ENCODE measurements around the gene CAMKV. TPM values are rescaled to one million over a fixed set of nuclear protein-coding genes. Genes with fewer than 3 reads are reported as not detected.

The CAMKV gene
- total and polyA plus RNA-seq, 2 experiments from 2014 or later = 2.7 to 3.5 TPM

- 67% methylated on average over 8 of the region's 8 CpGs for WGBS (ENCODE audit: low lambda C conversion rate, missing lambda C conversion rate)
- Histone ChIP-seq H3K4me3 (no peak overlapping the region), H3K36me3 (replicated peaks; ENCODE audit: insufficient read depth, low read depth) (no peaks in the 10 kb centered on the region), H3K4me2 (peak overlapping the region; percentile 45), H2AFZ (no peak overlapping the region), H3K79me2 (no peaks in the 10 kb centered on the region), H3K9me2 (replicated peaks; ENCODE audit: insufficient read depth) (no peaks in the 10 kb centered on the region), H3K4me1 (ENCODE audit: insufficient read depth) (peaks cover 23% of the 10 kb centered on the region), H4K20me1 (ENCODE audit: insufficient read depth, poor library complexity, severe bottlenecking) (no peaks in the 10 kb centered on the region), H3K27ac (peak overlapping the region; percentile 87), H3K9me3 (ENCODE audit: low read depth) (no peaks in the 10 kb centered on the region), H3K27me3 (no peaks in the 10 kb centered on the region)
- DNase-seq (ENCODE audit: low spot score) = peak; percentile 73
- TF ChIP-seq CTCF (IDR thresholded peaks at IDR 0.05; ENCODE audit: poor library complexity) = no peak
- no peak for TF ChIP-seq EZH2 (IDR thresholded peaks at IDR 0.05; ENCODE audit: borderline replicate concordance)
- TF ChIP-seq EZH2phosphoT487 (IDR thresholded peaks at IDR 0.05; ENCODE audit: low read depth, severe bottlenecking, unreplicated experiment) = no peak
Measured at GRCh38 chr3:49900491-49901153, 30.9 kb upstream of the CAMKV start.

GRCh38 chr3:49899815-49900214, 30.1 kb upstream of the CAMKV start:
- H3K27ac ChIP-seq = peak overlapping the region; percentile 87
- no peak for DNase-seq (ENCODE audit: low spot score)
- no peaks in the 10 kb centered on the region for H3K27me3 ChIP-seq
- WGBS (ENCODE audit: low lambda C conversion rate, missing lambda C conversion rate) = 75% methylated on average over 5 of the region's 5 CpGs
- H3K9me2 ChIP-seq (replicated peaks; ENCODE audit: insufficient read depth) = no peaks in the 10 kb centered on the region
- no peak overlapping the region for H3K4me2 ChIP-seq
- peaks cover 20% of the 10 kb centered on the region for H3K4me1 ChIP-seq (ENCODE audit: insufficient read depth)
- H2AFZ ChIP-seq = no peak overlapping the region
- H3K79me2 ChIP-seq = no peaks in the 10 kb centered on the region
- H4K20me1 ChIP-seq (ENCODE audit: insufficient read depth, poor library complexity, severe bottlenecking) = no peaks in the 10 kb centered on the region
- no peak overlapping the region for H3K4me3 ChIP-seq
- H3K36me3 ChIP-seq (replicated peaks; ENCODE audit: insufficient read depth, low read depth) = no peaks in the 10 kb centered on the region
- TF ChIP-seq EZH2 (IDR thresholded peaks at IDR 0.05; ENCODE audit: borderline replicate concordance) = no peak
- TF ChIP-seq EZH2phosphoT487 (IDR thresholded peaks at IDR 0.05; ENCODE audit: low read depth, severe bottlenecking, unreplicated experiment) = no peak
- no peak for TF ChIP-seq CTCF (IDR thresholded peaks at IDR 0.05; ENCODE audit: poor library complexity)
- H3K9me3 ChIP-seq (ENCODE audit: low read depth) = no peaks in the 10 kb centered on the region

- H3K9me2 ChIP-seq (replicated peaks; ENCODE audit: insufficient read depth) = no peaks in the 10 kb centered on the region
- no peak overlapping the region for H3K27ac ChIP-seq
- H3K27me3 ChIP-seq = no peaks in the 10 kb centered on the region
- H3K9me3 ChIP-seq (ENCODE audit: low read depth) = no peaks in the 10 kb centered on the region
- no peak for DNase-seq (ENCODE audit: low spot score)
- H3K4me1 ChIP-seq (ENCODE audit: insufficient read depth) = peaks cover 18% of the 10 kb centered on the region
- no peak overlapping the region for H2AFZ ChIP-seq
- H3K4me2 ChIP-seq = no peak overlapping the region
- 85% methylated on average over 6 of the region's 6 CpGs for WGBS (ENCODE audit: low lambda C conversion rate, missing lambda C conversion rate)
- H4K20me1 ChIP-seq (ENCODE audit: insufficient read depth, poor library complexity, severe bottlenecking) = no peaks in the 10 kb centered on the region
- TF ChIP-seq EZH2 (IDR thresholded peaks at IDR 0.05; ENCODE audit: borderline replicate concordance) = no peak
- no peak for TF ChIP-seq CTCF (IDR thresholded peaks at IDR 0.05; ENCODE audit: poor library complexity)
- no peak for TF ChIP-seq EZH2phosphoT487 (IDR thresholded peaks at IDR 0.05; ENCODE audit: low read depth, severe bottlenecking, unreplicated experiment)
- no peaks in the 10 kb centered on the region for H3K79me2 ChIP-seq
- no peak overlapping the region for H3K4me3 ChIP-seq
- no peaks in the 10 kb centered on the region for H3K36me3 ChIP-seq (replicated peaks; ENCODE audit: insufficient read depth, low read depth)
Measured at GRCh38 chr3:49898991-49899390, 29.3 kb upstream of the CAMKV start.
